ENCODE results near the gene TMEM158.

DNA sequence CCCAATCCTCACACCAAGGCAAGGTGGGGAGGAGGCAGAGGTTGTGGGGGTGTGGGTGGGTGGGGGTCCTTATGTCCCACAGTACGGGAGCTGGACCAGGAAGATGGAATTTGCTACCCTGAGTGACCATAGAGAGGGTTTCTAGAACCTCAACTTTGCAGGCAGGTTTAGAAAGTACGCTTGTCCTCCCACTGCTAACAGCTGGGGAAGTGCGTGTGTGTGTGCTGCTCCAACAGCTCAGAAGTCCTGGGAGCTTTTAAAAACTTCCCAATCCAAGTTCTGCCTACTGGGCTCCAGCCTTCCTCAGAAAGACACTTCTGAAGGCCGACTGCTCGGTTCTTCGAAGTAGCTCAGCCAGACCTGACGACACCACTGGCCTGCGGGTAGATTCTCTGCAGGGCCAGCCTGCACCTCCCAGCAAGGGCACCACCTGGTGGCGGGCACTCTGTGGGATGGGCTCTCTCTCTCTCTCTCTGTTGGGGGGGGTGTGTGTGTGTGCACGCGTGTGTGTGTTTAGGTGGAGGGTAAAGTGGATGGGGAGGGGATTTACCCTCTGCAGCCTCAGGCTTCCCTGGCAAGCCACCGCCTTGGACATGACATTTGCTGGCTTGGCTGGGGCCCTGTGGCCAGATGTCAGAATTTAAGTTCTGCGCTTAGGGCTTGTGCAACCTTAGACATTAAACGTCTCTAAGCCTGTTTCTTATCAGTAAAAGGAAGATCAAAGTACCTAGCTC is 15.6 kb downstream of the TMEM158 start:
- TF ChIP-seq, protein P1, sequence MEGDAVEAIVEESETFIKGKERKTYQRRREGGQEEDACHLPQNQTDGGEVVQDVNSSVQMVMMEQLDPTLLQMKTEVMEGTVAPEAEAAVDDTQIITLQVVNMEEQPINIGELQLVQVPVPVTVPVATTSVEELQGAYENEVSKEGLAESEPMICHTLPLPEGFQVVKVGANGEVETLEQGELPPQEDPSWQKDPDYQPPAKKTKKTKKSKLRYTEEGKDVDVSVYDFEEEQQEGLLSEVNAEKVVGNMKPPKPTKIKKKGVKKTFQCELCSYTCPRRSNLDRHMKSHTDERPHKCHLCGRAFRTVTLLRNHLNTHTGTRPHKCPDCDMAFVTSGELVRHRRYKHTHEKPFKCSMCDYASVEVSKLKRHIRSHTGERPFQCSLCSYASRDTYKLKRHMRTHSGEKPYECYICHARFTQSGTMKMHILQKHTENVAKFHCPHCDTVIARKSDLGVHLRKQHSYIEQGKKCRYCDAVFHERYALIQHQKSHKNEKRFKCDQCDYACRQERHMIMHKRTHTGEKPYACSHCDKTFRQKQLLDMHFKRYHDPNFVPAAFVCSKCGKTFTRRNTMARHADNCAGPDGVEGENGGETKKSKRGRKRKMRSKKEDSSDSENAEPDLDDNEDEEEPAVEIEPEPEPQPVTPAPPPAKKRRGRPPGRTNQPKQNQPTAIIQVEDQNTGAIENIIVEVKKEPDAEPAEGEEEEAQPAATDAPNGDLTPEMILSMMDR (IDR thresholded peaks at IDR 0.05), result peak; percentile 80
- TF ChIP-seq EZH2 (IDR thresholded peaks at IDR 0.05), result no peak
